HepG2 (cell line): Measurements from ENCODE around the gene GNB1. TPM values are rescaled to one million over a fixed set of nuclear protein-coding genes. Genes with fewer than 3 reads are reported as not detected.

Source experiments
- GABPA ChIP-seq, 2 experiments: IDR thresholded peaks; 2 replicates each; pipeline ENCODE4 v1.6.1; 2011 to 2016; ENCODE audit warnings: low read depth in 2 of 2, low read length in 1 of 2, missing biosample characterization in 1 of 2, missing genetic modification characterization in 1 of 2
- RAD21 ChIP-seq: fragments of 450-650 bp; formaldehyde crosslinking; IDR thresholded peaks from 2 replicates; pipeline ENCODE4 v1.5.0; 2020; ENCODE audit warnings: mild to moderate bottlenecking
- SAP130 ChIP-seq: IDR thresholded peaks from 2 replicates; pipeline ENCODE4 v1.6.1; 2016; ENCODE audit warnings: low read depth
- STAG1 ChIP-seq: sonication (generic); formaldehyde crosslinking; IDR thresholded peaks from 2 replicates; pipeline ENCODE4 v1.4.0; 2020; ENCODE audit warnings: missing genetic modification reagents
- ZNF460 ChIP-seq: sonication (generic); formaldehyde crosslinking; IDR thresholded peaks from 2 replicates; pipeline ENCODE4 v1.5.1; 2020; ENCODE audit warnings: missing genetic modification reagents, mild to moderate bottlenecking, borderline replicate concordance
- ZNF670 ChIP-seq: sonication (generic); formaldehyde crosslinking; IDR thresholded peaks from 2 replicates; pipeline ENCODE4 v1.8.0; 2022; ENCODE audit warnings: mild to moderate bottlenecking, missing genetic modification reagents, borderline replicate concordance
- ZNF850 ChIP-seq: sonication (generic); formaldehyde crosslinking; conservative IDR thresholded peaks from 2 replicates; pipeline ENCODE4 v1.9.0; 2021; ENCODE audit warnings: mild to moderate bottlenecking, missing genetic modification reagents
- ZZZ3 ChIP-seq: sonication (generic); formaldehyde crosslinking; IDR thresholded peaks from 2 replicates; pipeline ENCODE4 v1.4.0; 2020; ENCODE audit warnings: missing genetic modification reagents, mild to moderate bottlenecking, borderline replicate concordance
- polyA plus RNA-seq, 8 experiments: library from polyadenylated mRNA; depleted of rRNA in 3 of 8; stranded (reverse) in 7 of 8; unstranded in 1 of 8; fragments of >200 nt; fragmentation: Illumina TruSeq in 4 of 8; extraction: Trizol in 4 of 8; gene quantifications; 2 replicates each; pipeline versions ENCODE4 v1.2.1 to v1.2.3, GENCODE V29; 2011 to 2016; ENCODE audit warnings: low read depth in 4 of 8, missing spikeins in 1 of 8, mixed read lengths in 1 of 8; ENCODE audit not compliant: insufficient read depth in 1 of 8
- total RNA-seq, 5 experiments: library from RNA; depleted of rRNA; stranded (reverse); fragments of >200 nt; fragmentation: Illumina TruSeq; extraction: Trizol; gene quantifications; 2 replicates each; pipeline ENCODE4 v1.2.3, GENCODE V29; 2016; ENCODE audit warnings: low read depth in 1 of 5
- TF ChIP-seq, protein P1 (sequence below): sonication (generic); formaldehyde crosslinking; IDR thresholded peaks from one replicate; pipeline ENCODE4 v1.5.1; 2020; ENCODE audit warnings: mild to moderate bottlenecking, missing genetic modification reagents; ENCODE audit errors: not compliant biosample characterization
- TF ChIP-seq, protein P2 (sequence below), 2 experiments: sonication (generic) in 1 of 2; formaldehyde crosslinking in 1 of 2; IDR thresholded peaks; 2 replicates each; pipeline versions ENCODE4 v1.6.1 to v1.9.0; 2014 to 2022; ENCODE audit warnings: antibody characterized with exemption in 1 of 2, borderline replicate concordance in 1 of 2, inconsistent platforms in 1 of 2, low read depth in 1 of 2, missing genetic modification reagents in 1 of 2
- TF ChIP-seq, protein P3 (sequence below): sonication (generic); formaldehyde crosslinking; IDR thresholded peaks from 2 replicates; pipeline ENCODE4 v1.9.0; 2022; ENCODE audit warnings: low read depth, missing genetic modification reagents

GNB1 gene
- total and polyA plus RNA-seq, 2 of the 13 experiments (the other 11 are each of a cell fraction or from before 2014, with no cell fraction given): 66.2 to 327 TPM

DNA sequence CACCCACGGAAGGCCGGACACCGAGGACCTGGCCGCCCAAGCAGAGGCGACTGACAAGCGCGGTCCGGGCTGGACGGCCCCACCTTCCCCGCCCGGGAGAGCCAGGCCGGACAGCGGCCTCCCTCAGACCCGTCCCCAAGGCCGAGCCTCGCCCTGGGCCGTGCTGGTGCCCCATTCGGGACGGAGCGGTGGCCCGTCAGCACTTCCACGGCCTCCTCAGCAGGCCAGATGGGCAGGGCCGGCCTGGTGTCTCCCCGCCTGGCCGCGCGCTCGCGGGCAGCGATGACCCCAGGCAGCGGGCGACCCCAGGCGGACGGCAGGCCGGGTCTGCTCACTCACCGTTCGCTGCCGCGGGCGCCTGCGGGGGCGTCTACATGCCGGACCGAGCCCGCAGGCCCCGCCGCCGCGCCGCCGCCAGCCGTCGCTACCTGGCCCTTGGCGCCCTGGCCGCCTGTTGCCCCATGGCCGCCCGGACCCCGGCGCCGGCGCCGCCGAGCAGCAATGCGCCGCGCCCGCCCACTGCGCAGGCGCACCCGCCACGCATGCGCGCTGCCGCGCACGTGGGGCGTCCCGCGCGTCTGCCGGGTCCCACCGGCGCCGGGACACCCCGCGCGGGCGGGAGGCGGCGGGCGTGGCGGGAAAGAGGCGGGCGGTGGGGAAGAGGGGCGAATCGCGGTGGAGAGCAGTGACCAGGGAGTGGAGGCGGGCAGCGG is 112.8 kb downstream of the GNB1 start, which contains the start of gene NADK (continued):
- TF ChIP-seq, protein P1, sequence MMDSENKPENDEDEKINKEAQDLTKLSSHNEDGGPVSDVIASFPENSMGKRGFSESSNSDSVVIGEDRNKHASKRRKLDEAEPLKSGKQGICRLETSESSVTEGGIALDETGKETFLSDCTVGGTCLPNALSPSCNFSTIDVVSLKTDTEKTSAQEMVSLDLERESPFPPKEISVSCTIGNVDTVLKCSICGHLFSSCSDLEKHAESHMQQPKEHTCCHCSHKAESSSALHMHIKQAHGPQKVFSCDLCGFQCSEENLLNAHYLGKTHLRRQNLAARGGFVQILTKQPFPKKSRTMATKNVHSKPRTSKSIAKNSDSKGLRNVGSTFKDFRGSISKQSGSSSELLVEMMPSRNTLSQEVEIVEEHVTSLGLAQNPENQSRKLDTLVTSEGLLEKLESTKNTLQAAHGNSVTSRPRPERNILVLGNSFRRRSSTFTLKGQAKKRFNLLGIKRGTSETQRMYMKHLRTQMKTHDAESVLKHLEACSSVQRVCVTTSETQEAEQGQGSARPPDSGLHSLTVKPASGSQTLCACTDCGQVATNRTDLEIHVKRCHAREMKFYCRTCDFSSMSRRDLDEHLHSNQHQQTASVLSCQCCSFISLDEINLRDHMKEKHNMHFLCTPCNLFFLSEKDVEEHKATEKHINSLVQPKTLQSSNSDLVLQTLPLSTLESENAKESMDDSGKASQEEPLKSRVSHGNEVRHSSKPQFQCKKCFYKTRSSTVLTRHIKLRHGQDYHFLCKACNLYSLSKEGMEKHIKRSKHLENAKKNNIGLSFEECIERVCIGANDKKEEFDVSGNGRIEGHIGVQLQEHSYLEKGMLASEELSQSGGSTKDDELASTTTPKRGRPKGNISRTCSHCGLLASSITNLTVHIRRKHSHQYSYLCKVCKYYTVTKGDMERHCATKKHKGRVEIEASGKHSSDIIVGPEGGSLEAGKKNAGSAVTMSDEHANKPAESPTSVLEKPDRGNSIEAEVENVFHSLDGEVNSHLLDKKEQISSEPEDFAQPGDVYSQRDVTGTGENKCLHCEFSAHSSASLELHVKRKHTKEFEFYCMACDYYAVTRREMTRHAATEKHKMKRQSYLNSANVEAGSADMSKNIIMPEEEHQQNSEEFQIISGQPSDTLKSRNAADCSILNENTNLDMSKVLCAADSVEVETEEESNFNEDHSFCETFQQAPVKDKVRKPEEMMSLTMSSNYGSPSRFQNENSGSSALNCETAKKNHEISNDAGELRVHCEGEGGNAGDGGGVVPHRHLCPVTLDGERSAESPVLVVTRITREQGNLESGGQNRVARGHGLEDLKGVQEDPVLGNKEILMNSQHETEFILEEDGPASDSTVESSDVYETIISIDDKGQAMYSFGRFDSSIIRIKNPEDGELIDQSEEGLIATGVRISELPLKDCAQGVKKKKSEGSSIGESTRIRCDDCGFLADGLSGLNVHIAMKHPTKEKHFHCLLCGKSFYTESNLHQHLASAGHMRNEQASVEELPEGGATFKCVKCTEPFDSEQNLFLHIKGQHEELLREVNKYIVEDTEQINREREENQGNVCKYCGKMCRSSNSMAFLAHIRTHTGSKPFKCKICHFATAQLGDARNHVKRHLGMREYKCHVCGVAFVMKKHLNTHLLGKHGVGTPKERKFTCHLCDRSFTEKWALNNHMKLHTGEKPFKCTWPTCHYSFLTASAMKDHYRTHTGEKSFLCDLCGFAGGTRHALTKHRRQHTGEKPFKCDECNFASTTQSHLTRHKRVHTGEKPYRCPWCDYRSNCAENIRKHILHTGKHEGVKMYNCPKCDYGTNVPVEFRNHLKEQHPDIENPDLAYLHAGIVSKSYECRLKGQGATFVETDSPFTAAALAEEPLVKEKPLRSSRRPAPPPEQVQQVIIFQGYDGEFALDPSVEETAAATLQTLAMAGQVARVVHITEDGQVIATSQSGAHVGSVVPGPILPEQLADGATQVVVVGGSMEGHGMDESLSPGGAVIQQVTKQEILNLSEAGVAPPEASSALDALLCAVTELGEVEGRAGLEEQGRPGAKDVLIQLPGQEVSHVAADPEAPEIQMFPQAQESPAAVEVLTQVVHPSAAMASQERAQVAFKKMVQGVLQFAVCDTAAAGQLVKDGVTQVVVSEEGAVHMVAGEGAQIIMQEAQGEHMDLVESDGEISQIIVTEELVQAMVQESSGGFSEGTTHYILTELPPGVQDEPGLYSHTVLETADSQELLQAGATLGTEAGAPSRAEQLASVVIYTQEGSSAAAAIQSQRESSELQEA (CRISPR knock-in tag): no peak
- peak; percentile 6; the same call in 1 of the 2 replicates for TF ChIP-seq ZNF670 (CRISPR knock-in tag)
- TF ChIP-seq, protein P2, sequence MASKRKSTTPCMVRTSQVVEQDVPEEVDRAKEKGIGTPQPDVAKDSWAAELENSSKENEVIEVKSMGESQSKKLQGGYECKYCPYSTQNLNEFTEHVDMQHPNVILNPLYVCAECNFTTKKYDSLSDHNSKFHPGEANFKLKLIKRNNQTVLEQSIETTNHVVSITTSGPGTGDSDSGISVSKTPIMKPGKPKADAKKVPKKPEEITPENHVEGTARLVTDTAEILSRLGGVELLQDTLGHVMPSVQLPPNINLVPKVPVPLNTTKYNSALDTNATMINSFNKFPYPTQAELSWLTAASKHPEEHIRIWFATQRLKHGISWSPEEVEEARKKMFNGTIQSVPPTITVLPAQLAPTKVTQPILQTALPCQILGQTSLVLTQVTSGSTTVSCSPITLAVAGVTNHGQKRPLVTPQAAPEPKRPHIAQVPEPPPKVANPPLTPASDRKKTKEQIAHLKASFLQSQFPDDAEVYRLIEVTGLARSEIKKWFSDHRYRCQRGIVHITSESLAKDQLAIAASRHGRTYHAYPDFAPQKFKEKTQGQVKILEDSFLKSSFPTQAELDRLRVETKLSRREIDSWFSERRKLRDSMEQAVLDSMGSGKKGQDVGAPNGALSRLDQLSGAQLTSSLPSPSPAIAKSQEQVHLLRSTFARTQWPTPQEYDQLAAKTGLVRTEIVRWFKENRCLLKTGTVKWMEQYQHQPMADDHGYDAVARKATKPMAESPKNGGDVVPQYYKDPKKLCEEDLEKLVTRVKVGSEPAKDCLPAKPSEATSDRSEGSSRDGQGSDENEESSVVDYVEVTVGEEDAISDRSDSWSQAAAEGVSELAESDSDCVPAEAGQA (IDR thresholded peaks at IDR 0.05; ENCODE audit: low read depth): peak; percentile 14; the same call in 1 of the 2 replicates
- TF ChIP-seq, protein P2 (CRISPR knock-in tag; IDR thresholded peaks at IDR 0.05; ENCODE audit: borderline replicate concordance): no peak; the same call in 1 of the 2 replicates
- TF ChIP-seq ZNF460 (CRISPR knock-in tag): no peak
- TF ChIP-seq STAG1 (CRISPR knock-in tag): no peak
- TF ChIP-seq, protein P3, sequence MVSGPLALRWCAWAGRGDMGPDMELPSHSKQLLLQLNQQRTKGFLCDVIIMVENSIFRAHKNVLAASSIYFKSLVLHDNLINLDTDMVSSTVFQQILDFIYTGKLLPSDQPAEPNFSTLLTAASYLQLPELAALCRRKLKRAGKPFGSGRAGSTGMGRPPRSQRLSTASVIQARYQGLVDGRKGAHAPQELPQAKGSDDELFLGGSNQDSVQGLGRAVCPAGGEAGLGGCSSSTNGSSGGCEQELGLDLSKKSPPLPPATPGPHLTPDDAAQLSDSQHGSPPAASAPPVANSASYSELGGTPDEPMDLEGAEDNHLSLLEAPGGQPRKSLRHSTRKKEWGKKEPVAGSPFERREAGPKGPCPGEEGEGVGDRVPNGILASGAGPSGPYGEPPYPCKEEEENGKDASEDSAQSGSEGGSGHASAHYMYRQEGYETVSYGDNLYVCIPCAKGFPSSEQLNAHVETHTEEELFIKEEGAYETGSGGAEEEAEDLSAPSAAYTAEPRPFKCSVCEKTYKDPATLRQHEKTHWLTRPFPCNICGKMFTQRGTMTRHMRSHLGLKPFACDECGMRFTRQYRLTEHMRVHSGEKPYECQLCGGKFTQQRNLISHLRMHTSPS: no peak; the same call in 1 of the 2 replicates
- peak; percentile 8; the same call in 1 of the 2 replicates for TF ChIP-seq SAP130
- TF ChIP-seq ZNF850 (CRISPR knock-in tag): no peak
- TF ChIP-seq ZZZ3: peak; percentile 27; the same call in 1 of the 2 replicates
- peak; percentile 43 for TF ChIP-seq RAD21
- TF ChIP-seq GABPA (IDR thresholded peaks at IDR 0.05; ENCODE audit: low read depth, low read length): no peak
- TF ChIP-seq GABPA (CRISPR knock-in tag; IDR thresholded peaks at IDR 0.05; ENCODE audit: low read depth): no peak
